Measurements from ENCODE around the gene ENSA.

Gene ENSA

DNA sequence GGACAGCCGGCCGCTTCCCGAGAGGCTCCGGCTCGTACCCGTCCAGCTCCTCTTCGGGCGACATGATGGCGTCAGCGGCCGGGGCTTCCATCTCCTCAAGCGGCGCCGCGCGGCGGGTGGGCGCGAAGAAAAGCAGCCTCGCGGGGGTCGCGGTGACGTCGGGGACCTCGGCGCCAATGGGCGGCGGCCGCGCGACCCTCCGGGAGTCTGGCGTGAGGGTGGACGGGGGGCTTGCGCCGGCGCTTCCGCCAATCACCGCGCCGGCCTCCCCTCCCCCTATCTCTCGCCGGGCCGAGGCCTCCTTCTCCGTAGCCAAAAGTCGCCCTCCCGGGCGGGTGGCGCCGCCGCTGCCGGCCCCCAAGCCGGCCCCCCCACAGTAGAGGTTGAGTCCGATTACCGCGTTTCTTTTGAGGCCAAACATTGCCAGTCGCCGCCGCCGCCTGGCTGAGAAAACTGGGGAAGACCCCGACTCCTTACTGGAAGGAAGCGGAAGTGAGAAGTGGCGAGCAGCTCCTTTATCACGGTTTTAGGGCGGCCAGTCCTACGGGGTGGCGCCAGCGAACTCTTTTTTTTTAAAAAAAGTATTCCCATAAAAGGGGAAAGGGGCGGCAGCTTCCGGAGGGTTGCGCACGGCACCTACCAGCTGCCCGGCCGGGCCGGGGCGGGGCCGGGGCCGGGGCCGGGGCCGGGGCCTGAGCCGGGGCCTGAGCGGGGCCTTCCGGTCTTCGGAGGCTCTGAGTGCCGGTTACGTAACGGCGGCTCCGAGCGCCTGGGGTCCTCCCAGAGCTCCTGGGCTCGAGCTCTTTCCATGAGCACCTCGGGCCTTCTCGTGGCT lies 50.1 kb downstream of the ENSA start, which contains the start of gene MCL1:
MCL1 (minus strand) TSS at position 501 of the 835 bp plus-strand sequence; CDS start at position 421, 80 bp downstream.
- H3K4me3 ChIP-seq (ENCODE audit: low read length) = peak within 1 kb of the TSS; percentile 93
- no peak for TF ChIP-seq ZNF274 (IDR thresholded peaks at IDR 0.05; ENCODE audit: low read depth, low read length)

DNA sequence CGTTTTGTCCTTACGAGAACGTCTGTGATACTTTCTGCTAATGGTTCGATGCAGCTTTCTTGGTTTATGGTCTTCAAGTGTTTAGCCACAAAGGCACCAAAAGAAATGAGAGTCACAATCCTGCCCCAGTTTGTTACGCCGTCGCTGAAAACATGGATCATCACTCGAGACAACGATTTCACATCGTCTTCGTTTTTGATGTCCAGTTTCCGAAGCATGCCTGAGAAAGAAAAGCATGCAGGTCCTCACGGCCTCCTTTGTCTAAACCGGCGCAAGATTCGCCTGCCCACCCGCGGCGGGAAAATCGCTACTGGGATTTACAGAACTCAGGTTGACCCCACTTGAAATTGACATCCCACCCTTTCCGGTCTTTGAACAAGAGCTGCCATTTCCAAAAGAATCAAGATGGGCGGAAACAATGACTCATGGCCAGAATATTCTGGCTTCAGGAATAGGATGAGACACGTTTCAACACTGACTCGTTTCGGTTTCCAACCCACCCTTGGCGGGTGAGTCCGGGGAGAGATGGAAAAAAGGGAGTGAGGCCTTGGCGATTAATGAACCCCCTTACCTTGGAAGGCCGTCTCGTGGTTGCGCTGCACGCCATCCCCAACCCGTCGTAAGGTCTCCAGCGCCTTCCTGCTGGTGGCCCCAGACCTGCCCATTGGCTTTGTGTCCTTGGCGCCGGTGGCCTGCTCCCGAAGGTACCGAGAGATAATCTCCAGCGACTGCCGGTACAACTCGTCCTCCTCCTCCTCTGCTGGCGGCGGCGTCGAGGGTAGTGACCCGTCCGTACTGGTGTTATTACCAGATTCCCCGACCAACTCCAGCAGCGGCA lies 50.9 kb downstream of the ENSA start:
- peak overlapping the region; percentile 93 for H3K4me3 ChIP-seq (ENCODE audit: low read length)
- TF ChIP-seq ZNF274 (IDR thresholded peaks at IDR 0.05; ENCODE audit: low read depth, low read length) = no peak

DNA sequence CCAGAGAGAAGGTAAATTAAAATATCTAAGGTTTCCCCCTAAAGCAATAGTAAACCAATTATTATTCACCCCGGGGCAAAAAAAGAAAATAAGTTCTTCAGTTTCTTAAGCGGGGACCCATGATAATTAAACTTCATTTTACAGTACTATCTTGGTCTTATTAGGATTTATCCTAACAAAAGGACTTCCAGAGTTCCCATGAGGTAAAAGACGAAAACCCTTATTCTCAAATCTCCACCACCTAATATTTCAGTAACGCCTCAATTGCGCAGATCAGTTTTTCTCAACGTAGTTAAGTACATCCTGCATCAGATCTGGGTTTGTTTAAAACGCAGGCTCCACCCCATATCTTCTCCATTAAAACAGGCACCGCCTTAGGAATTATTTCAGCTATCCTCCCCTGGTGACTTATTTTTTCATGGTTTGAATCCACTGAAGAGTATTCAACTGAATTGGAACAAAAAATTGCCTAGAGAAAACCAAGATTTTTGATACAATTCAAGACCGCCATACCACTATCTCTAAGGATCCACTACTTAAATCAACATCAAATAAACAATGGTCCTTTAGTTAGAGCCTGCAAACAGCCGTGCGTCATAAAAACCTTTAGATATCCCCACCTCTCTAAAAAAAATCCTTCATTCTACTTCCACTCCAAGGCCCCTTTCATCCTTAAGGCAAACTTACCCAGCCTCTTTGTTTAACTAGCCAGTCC lies 51.7 kb downstream of the ENSA start:
- TF ChIP-seq ZNF274 (IDR thresholded peaks at IDR 0.05; ENCODE audit: low read depth, low read length) = no peak
- peak overlapping the region; percentile 93 for H3K4me3 ChIP-seq (ENCODE audit: low read length)

DNA sequence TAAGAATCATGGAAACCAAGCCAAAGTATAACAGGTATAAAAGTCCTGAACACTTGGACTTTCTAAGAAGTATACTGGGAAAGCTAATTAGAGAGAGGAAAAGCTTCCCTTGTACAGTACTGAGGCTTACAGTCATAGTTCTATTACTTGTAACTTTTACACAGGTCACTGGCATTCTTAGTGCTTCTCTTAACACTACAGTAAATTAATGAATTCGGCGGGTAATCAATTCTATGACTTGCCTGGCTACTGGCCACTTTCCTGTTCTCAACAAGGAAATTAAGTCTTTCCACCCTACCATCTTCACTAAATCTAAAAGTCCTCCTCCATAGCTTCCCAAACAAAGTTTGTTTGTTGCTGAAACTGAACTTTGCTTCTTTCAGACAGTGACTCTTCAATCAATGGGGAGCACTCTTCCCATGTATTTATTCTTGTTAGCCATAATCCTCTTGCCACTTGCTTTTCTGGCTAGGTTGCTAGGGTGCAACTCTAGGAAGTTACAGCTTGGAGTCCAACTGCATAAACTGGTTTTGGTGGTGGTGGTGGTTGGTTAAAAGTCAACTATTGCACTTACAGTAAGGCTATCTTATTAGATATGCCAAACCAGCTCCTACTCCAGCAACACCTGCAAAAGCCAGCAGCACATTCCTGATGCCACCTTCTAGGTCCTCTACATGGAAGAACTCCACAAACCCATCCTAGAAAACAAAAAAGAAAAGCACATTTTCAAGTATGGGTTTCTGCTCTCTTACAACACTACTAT lies 52.4 kb downstream of the ENSA start:
- no peak for TF ChIP-seq ZNF274 (IDR thresholded peaks at IDR 0.05; ENCODE audit: low read depth, low read length)
- H3K4me3 ChIP-seq (ENCODE audit: low read length) = peak overlapping the region; percentile 93

DNA sequence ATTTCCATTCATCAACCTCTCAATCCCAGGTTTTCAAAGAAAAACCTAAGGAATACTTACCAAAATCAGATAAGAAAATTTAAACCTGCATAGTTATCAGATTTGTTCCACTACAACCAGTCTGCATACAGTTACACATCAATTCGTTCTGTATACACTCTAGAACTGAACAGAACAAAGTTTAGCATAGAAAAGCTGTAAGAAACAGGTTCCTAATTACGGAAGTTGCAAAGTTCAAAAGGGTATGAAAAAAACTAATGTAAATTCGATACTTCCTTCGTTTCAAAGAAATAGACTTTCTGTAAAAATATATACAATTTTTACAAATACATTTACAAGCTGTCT lies 53.1 kb downstream of the ENSA start:
- H3K4me3 ChIP-seq (ENCODE audit: low read length) = peak overlapping the region; percentile 93; the same call in 1 of the 2 replicates
- TF ChIP-seq ZNF274 (IDR thresholded peaks at IDR 0.05; ENCODE audit: low read depth, low read length) = no peak

DNA sequence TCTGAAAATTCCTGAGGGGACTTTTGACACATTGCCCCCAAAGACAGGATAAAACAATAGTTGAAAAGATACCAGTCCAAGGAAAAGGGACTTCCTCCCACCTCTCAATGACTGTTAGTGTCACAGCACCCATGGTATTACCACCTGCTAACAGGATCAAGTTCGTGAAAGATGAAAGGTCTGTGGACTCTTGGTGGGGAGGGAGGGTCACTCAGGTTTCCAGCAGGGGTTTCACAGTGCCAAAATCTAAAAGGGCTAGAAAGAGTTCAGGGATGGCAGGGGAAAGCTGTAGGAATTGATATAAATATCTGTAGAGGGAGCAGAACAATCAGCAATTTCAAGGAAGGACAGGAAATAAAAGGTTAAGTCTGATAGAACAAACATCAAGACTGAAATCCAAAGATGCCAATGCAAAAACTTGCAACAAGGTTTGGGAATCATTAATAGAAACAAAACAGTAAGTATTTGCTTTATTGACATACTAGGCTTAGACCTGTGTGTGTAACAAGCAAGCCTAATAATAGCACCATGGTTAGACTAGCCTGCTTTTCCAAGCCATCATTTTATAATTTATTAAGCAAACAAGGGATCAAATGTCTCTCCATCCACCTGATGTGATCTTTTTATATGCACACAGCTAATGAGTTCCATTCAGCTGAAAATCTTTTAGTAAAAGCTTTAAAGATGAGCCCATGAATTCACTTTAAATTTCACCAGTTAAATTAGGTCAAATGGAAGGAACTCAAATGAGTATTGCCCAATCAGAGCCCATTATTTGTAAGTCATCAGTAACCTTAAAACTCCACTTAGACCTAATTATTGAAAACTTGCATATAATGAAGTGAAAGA lies 53.7 kb downstream of the ENSA start:
- H3K4me3 ChIP-seq (ENCODE audit: low read length) = peak overlapping the region; percentile 93
- TF ChIP-seq ZNF274 (IDR thresholded peaks at IDR 0.05; ENCODE audit: low read depth, low read length) = no peak

DNA sequence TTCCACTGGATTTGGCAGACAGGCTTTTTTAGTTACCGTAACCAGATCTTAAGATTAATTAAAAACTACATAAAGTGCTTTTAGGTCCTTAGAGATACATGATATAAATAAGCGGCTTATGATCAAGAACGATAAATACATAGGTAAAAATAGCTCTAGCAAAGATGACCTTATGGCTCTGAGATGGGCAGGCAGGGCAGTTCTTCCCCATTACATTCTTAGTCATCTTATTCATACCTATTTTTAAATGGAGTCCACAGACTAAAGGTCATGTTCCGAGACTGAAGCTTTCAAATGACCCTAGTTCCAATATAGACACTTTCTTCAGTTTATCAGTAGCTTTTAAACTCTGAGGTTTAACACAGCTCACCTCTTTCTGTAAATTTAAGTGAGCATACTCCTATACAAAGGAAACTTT lies 54.3 kb downstream of the ENSA start:
- peak overlapping the region; percentile 93 for H3K4me3 ChIP-seq (ENCODE audit: low read length)
- no peak for TF ChIP-seq ZNF274 (IDR thresholded peaks at IDR 0.05; ENCODE audit: low read depth, low read length)

DNA sequence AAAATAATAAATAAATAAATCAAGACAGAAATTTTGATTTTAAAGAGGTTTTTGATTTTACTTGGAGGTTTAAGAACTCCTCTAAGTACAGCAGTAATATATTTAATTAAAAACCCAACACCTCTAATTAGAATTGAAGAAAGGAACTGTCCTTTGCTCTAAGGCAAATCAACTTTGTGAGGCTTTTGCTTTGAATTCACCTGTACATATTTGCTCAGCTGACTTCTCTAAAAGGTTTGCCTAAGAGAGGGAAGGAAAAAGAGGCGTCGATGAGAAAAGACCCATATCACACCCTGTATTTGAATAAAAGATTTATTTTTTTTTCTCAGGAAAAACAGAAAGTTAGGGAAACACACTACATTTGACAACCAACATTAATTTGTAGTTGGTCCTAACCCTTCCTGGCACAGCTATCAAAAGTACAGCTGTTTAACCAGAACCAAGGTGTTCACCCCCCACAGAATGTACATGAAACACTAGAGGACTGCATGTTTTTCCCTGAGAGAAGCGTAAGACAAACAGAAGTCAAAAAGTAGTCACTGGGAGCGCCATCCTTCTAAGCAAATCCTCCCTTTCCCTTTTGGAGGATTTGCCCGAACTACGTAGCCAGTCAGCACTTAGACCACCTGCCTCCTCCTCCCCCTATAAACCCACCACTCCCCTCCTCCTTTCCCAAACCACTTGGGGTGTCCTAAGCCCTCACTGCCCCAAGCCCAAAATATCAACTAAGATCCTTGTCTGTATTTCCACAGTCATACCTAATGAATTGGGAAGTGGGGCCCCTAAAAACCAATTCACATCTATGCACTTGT lies 54.9 kb downstream of the ENSA start:
- no peak for TF ChIP-seq ZNF274 (IDR thresholded peaks at IDR 0.05; ENCODE audit: low read depth, low read length)
- H3K4me3 ChIP-seq (ENCODE audit: low read length) = peak overlapping the region; percentile 52

DNA sequence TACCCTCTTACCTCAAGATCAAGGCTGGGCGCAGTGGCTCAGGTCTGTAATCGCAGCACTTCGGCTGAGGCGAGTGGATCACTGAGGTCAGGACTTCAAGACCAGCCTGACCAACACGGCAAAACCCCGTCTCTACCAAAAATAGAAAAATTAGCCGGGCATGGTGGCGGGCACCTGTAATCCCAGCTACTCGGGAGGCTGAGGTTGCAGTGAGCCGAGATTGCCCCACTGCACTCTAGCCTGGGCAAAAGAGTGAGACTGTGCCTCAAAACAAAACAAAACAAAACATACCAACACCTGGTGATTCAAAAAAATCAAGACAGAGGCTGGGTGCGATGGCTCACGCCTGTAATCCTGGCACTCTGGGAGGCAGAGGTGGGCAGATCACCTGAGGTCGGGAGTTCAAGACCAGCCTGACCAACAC lies 55.8 kb downstream of the ENSA start:
- H3K4me3 ChIP-seq (ENCODE audit: low read length) = peak overlapping the region; percentile 48; the same call in 1 of the 2 replicates

DNA sequence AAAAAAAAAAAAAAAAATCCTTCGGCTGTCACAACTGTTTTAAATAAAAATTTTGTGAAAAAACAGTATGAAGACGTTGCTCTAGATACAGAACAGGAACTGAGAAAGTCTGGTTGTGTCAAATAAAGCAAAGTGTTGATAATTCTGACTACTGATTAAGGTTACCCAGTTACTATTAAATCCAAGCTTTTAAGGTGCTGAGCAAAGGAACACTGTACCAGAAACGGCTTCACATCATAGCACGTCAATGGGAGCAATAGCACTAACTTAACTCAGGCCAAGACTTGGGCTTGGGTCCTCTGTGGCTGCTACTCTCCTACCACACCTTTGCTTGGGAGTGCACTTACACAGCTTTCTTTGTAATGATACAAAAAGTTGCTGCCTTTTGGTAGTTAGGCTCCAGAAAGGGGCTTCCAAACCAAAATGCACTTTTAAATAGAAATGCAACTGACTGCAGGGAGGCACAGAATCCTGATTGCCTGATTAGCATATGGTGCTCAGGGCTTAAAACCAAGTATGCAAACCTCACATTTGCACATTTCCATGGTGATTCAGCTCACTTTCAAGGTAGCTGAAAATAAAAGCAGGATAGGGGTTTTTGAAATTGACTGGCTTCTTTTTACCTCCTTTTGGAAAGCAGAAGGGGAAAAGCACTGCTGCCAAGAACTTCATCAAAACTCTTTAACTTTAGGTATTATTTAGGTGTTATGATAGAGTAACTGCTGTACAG lies 56.3 kb downstream of the ENSA start:
- H3K4me3 ChIP-seq (ENCODE audit: low read length) = peak overlapping the region; percentile 48; the same call in 1 of the 2 replicates
- TF ChIP-seq ZNF274 (IDR thresholded peaks at IDR 0.05; ENCODE audit: low read depth, low read length) = no peak

Data from GM08714 (cell line).